HG03097 (cell line): ENCODE data around the gene CD226.
A peak's percentile ranks its signal among the peaks of the same experiment; 100 is the strongest.
"Not testable (repeated sequence)": the region's sequence is repeated elsewhere in the genome, so short reads cannot be mapped to it uniquely, and the experiment has no call there.

ENCODE experiments used
- ATAC-seq: cut with Tn5 transposase; IDR thresholded peaks from one replicate; pipeline ENCODE4 v1.9.1; 2021; ENCODE audit not compliant: unreplicated experiment, low FRiP score

CD226 gene

DNA sequence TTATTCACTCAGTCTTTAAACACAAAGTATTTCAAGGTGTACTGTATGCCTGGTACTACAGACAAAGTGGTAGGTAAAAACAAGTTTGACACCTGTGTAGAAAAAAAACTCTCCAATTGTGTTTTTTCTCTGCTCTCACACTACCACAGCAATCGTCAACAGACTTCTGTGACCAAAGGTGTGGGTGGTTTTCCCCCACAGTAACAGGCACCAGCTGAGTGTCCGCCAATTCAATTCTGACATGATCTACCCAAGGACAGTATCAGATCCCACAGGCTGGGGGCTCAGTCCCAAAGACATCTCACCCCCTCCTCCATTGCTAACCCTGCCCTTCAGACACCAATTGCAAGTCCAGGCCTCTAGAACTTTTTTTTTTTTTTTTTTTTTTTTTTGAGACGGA is 71.2 kb downstream of the CD226 start:
- ATAC-seq, result no peak

DNA sequence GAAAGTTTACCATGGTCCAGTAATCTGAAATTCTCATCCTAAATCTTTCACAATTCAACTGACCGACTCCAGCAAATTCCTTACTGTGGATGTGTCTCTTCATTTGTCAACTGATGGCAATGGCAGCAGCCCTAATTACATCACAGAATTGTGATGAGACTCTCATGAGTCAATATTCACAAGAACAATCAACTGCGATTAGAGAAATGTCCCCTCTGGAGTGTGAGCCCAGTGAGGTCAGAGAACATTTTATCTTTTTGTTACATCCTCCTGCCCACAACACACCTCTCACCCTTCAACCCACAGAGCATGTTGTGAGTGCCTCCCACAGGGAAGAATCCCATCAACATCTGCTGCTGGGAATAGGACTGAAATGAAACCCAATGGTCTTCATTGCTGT is 73.6 kb downstream of the CD226 start:
- no peak for ATAC-seq

DNA sequence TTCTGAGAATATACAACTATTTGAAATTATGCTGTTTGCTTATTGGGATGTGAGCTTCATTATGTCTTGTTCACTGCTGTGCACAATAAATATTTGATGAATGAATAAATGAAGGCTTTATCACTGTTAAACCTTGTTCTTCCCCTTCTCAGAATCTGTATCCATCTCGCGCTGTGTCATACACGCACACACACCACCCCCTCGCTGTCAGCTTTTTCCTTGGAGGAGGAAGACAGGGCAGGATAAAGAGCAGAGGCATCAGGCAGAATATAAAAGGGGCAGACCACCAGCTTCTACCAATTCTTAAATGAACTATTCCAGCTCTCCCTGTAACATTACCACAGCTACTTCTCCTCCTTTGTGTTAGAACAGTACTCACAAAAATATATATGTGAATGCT is 75.0 kb downstream of the CD226 start:
- no peak for ATAC-seq

DNA sequence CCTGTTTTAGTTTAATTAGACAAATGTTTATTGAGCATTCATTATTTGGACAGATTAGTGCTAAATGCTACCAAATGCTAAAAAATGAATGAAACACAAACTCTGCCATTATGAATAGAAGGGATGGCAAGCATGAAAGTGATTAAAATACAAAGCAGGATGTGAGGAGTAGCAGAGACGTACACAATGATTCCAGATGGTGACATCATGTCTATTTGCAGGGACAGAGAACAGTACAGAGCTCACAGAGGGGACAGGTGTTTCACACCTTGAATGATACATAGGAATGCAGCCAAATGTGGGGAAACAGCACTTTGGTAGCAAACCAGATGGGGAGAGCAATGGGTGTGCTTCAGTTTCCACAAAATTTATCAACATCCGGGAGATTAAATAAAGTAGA is 76.3 kb downstream of the CD226 start:
- no peak for ATAC-seq

DNA sequence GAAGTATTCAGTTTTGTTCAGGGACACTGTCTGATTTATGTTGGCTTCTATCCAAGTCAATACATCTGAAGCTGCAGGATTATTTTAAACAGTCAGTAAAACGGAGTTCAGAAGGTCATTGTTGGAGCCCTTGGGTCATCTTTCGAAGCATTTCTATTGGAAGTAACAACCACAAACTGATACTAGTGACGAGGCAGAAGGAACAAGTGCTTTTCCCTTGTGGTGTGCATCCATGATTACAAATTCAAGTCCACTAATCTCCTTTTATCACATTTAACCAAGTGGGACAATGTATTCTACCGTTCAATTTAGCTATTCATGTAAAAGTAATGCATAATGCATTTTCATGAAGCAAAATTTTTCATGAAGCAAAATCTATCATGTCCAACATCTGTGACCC is 76.9 kb downstream of the CD226 start:
- ATAC-seq, result no peak

DNA sequence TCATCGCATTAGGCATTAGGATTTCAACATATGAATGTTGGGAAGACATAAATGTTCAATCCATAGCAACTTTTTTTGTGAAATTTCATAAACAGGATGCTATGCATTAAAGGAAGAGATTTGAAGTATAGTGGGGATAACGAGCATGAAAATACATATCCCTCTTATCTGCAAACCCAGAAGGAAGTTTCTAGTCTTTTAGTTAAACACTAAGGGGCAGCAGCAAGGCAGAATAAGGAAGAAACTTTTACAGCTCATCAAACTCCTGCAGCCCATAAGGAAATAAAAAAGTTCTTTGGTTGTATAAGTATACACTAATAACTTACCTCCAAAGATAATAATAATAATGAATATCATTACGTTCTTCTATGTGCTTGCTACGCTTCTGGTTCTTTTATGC is 81.5 kb downstream of the CD226 start:
- no peak for ATAC-seq

DNA sequence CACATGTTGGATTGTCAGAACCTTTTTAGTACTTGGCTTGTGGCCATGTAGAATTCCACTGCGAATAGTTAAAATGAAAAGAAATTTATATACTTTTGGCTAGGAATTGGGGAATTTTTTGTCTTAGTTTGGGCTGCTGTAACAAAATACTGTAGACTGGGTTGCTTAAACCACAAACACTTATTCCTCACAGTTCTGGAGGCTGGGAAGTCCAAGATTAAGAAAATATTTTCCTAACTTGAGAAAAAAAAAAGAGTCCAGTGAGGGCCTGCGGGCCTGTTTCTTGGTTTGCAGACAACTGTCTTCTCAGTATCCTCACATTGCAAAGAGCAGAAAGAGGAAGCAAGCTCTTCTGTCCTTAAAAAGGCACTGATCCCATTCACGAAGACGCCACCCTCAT is 81.9 kb downstream of the CD226 start:
- no peak for ATAC-seq

DNA sequence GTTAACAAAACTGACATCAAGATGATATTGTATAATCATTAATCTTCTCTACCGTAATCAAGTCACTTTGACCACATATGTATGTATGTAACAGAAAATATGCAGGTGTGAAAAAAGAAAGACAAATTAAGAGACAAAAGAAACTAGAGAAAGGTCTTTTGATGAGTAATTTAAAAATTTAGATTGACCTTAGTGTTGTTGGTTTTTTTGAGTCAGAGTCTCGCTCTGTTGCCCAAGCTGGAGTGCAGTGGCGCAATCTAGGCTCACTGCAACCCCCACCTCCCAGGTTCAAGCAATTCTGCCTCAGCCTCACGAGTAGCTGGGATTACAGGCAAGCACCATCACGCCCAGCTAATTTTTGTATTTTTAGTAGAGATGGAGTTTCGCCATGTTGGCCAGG is 82.9 kb downstream of the CD226 start:
- peak; percentile 85 for ATAC-seq

DNA sequence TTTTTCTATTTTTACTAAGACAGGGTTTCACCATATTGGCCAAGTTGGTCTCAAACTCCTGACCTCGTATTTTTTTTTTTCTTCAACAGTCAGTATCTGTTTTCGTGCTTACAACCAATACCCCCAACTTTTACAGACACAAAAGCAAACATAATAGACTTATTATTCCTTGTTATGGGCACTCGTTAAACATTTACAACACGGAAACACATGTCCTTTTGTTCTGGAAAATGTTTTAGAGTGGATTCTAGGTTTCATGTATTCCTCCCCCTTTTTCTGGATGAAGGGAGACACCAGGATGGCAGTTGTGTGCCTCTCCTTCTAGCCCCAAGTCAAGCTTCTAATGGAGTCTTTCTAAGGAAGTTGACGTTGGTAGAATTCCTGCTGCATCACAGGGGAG is 88.8 kb downstream of the CD226 start:
- no peak for ATAC-seq

DNA sequence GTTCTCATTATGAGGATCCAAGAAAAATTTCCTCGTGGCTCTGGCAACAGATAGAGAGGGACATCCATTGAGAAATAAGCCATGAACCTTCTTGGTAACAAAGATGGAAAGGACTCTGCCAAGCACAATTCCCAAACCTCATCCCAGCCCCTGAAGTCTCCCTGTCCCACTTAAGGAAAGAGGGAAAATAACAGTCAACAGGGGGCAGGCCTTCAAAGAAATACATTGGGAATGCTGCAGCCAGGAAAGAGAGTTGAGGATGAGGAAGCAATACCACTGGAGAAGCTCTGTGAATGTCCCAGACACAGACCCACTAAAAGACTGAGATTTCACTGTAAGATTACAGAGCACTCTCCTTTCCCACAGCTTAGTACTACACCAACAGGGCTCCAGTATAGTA is 93.2 kb downstream of the CD226 start:
- no peak for ATAC-seq

DNA sequence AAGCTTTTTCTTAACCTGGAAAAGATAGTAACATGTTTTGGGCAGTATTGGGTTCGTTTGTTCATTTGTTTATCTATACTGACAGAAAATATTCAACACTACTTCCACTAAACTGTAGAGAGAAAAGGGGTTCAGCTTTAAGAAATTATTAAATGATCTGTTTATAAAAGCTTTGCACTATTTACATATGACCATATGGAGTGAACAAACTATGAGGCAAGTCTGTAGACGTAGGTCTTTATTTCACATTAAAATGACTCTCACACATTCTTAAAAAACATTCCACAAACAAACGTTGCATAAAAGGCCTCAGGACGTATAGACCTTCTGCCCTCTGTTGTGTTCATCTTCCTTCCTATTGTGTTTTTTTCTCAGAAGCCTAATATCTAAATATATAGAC is 94.6 kb downstream of the CD226 start:
- ATAC-seq, result no peak

DNA sequence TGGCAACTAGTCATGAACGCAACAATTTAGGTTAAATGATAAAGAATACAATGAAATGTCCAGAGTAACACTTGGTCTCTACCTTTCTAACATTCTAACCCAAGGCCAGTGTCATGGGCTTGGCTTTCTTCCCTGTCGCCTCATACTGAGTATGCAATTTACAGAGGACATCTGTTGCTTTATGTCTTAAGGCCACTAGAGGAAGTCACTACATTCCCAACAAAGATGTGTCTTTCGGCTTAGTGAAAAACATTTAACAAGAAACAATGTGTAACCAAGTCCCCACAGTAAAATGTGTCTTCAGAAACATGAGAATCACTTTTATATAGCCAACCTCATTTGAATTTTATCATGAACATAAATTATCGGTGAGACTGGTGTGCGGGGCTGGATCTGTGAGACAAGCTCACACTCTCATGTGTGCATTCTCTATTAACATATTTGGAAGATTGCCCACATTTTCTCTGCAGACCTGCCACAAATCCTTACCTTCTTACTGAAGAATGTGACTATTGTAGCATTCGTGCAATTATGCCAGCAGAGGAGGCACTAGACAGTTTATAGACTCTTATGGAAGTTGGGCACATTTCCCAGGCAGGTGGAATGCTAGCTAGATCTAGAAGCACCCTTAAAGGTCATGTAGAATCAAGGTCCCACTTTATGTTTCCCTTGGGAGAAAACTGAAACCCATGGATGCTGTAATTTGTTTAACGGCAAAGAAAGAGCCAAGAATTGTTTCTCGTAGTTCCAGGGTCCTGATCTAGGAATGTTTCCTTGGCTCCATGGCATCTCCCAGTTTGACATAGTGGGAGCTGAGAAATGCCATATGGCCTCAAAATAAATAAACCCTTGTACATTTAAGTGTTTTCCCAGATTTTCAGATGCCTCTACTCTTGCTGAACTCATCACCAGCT is 101.8 kb downstream of the CD226 start:
- ATAC-seq, result no peak

DNA sequence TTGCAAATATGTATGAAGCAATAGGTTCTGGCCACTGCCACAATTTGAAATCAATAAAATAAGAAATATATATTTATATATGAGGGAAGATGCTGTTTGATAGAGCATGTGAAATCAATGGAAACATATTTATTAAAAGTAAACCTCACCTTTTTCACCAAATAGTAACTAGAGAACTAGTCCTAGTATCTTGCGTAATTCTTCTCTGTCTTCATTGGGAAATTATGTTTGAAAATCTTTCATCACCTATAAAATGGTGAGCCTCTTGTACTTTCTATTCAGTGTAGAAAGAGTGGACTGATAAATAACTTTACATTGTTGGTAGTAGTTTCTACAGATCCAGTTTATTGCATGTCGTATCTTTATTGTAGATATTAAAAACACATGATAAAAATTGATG is 103.0 kb downstream of the CD226 start:
- no peak for ATAC-seq

DNA sequence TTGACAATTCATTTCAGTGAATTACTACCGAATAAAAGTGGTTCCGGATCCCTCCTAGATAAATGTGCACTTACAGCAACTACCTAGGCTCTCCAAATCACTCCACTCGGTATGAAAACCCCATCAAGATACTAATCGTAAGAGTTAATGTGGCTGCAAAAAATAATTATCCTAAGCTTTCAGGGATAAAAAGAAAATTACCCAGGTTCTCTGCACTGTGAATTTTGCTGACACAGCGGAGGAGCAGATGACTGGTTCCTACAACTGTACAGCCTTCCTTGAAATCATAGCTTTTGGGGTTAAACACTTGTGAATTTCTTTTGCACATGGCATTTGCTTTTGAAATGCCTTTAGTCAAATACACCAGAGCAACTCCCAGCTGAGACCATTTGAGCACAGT is 104.7 kb downstream of the CD226 start:
- no peak for ATAC-seq

DNA sequence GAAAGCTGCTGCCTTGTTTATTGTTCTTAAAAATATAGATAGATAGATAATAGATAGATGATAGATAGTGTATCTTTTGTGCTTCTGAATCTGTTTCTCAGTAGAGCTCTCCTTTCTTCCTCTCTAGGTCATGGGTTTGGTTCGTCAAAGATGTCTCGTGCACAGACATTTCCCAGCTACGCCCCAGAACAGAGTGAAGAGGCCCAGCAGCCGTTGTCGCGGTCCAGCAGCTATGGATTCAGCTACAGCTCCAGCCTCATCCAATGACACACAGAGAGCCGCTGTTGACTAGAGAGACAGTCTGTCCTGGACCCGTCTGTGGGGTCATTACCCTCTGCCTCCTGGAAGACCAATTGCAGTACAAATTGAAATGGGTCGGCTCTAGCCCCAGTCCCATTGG is 106.6 kb downstream of the CD226 start:
- ATAC-seq, result no peak

DNA sequence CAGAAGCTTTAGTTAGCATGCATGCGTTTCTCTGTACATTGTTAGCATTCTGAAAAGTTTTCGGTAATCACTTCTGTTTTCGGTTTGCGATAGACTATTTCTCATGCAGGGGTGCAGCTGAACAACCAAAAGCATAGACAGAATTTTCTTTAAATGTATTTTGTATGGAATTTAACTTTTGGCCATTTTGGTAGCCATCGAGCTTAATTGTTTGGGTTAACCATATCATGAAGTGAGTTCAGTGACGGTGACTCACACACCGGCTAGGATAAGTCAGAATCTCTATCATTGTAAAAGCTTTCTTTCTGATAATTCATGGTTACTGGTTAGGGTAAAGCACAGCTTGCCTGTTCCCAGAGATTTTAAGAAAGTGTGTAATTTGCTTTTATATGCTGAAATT is 107.2 kb downstream of the CD226 start:
- ATAC-seq, result no peak

DNA sequence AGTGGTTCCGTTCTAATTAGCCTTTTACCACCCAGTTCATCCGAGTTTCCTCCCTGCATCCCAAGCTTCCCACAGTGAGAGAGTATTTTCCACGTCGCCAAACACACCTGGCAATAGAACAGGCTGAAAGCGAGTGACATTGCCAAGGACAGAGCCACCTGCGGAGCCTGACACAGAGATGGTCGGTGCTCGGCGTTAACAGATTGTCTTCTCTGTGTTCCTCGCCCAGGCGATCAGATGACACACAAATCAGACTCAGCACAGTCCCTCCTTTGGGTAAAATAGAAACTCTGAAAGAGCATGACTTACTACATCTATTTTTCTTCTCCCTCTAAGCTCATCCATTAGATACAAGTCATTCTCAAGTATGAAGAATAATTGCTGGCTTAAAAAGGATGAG is 107.7 kb downstream of the CD226 start:
- no peak for ATAC-seq

DNA sequence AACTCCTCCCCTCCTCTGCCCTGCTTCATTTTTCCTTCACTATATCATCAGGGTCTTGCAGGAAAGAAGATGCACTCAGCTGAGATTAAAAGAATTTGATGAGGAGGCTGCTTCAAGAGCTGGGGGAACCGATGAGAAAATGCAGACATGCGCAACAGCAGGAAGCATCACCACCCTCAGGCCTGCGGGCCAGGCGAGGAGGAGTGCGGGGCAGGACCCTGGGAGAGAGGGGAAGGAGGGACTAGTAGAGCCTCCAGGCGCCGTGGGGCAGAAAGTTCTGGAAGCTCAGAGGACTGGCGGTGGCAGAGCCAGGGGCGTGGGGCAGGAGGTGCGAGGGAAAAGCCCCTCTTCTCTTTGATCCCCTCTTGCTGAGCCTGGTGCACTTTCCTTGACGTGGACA is 108.2 kb downstream of the CD226 start:
- no peak for ATAC-seq

DNA sequence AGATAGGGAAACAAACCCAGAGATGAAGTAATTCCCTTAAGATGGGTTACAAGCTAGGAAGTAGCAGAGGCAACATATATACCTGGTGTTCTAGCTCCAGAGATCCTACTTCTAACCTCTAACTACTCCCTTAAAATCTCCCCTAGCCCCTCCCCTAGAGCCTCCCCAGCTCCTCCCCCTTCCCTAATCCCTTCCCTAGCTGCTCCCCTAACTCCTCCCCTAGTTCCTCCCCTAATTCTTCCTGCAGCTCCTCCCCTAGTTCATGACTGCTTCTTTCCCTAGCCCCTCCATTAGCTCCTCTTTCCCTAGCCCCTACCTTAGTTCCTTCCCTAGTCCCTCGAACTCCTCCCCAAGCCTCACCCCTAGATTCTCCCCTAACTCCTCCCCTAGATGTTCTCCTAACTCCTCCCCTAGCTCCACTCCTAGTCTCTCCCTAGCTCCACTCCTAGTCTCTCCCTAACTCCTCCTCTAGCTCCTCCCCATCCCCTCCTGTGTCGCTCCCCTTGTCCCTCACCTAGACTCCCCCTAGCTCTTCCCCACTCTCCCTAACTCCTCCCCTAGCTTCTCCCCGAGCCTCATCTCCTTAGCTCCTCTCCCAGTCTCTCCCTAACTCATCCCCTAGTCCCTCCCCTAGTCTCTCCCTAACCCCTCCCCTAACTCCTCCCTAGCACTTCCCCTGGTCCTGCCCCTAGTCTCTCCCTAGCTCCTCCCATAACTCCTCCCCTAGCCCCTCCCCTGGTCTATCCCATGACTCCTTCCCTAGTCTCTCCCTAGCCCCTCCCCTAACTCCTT is 108.9 kb downstream of the CD226 start:
- ATAC-seq, result no peak

DNA sequence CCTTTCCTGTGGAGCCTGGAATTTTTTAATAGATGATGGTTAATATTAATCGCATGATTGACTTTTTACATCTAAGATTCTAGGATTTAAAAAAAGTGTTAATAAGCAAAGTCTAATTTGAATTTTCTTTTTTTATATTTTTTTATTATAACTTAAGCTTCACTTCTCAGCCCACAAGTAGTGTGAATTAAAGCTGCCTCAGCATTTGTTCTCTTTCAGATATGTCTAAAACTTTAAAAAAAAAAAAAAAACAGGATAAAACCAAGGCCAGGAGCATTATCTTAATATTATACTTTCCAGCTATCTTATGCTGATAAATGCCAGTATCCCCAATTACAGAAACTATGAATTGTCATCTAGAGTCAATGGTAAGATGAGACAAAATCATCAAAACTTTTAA is 109.7 kb downstream of the CD226 start:
- no peak for ATAC-seq

DNA sequence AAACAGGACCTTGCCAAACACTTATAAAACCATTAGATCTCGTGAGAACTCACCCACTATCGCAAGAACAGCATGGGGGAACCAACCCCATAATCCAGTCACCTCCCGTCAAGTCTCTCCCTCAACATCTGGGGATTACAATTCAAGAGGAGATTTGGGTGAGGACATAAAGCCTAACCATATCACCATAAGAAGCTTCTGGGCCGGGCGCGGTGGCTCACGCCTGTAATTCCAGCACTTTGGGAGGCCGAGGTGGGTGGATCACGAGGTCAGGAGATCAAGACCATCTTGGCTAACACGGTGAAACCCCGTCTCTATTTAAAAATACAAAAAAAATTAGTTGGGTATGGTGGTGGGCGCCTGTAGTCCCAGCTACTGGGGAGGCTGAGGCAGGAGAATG is 112.7 kb downstream of the CD226 start:
- not testable (repeated sequence) for ATAC-seq

DNA sequence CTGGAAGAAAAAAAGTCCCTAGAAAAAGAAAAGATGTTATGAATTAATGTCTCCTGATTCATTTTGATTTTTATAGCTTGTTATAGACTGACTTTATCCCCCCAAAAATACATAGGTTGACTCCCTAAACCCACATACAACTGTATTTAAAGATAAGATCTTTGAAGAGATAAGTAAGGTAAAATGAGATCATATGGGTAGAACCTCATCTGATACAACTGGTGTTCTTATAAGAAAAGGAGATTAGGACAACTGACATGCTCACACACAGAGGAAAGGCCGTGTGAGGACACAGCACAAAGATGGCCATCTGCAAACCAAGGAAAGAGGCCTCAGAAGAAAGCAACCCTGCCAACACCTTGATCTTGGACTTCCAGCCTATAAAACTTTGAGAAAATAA is 117.5 kb downstream of the CD226 start:
- no peak for ATAC-seq
